ENCODE data around the gene ARID3A. TPM values are rescaled to one million over a fixed set of nuclear protein-coding genes. Genes with fewer than 3 reads are reported as not detected.

ARID3A gene
- total and polyA plus RNA-seq, 7 donors, result 1.4 to 11.6 (median 3.7) TPM

GRCh38 chr19:999379-999719 lies 73.5 kb downstream of the ARID3A start:
- Histone ChIP-seq H3K4me3 (no peak overlapping the region), H3K36me3 (peaks cover 0 to 4% (median under 1%) of the 10 kb centered on the region in 4 donors), H3K9me3 (no peaks in the 10 kb centered on the region), H3K27me3 (peaks cover 40 to 93% (median 74%) of the 10 kb centered on the region in 3 donors), H3K27ac (no peak overlapping the region), H3K4me1 (peaks cover 0 to 33% (median 25%) of the 10 kb centered on the region in 4 donors)
- TF ChIP-seq POLR2AphosphoS5 (IDR thresholded peaks at IDR 0.05) (no peak), EP300 (IDR thresholded peaks at IDR 0.05) (no peak), CTCF (IDR thresholded peaks at IDR 0.05) (no peak), POLR2A (IDR thresholded peaks at IDR 0.05) (no peak)
- intact Hi-C loops (cut with DNase I), result no loop called here
- WGBS, 2 donors, result 45 to 65% methylated on average over 3 of the region's 3 CpGs
- no peak for DNase-seq

GRCh38 chr19:1000095-1000494 lies 74.3 kb downstream of the ARID3A start, which contains the start of gene GRIN3B:
Gene GRIN3B (plus strand): TSS chr19:1000419. CDS start chr19:1000438, 19 bp downstream.
- Histone ChIP-seq H3K36me3 (no peaks in the 10 kb centered on the region), H3K27me3 (peaks cover 40 to 85% (median 74%) of the 10 kb centered on the region in 3 donors), H3K4me3 (peak within 1 kb of the TSS in 2 of 4 donors; percentile 24 to 25), H3K27ac (no peak within 1 kb of the TSS), H3K4me1 (peaks cover 0 to 33% (median 25%) of the 10 kb centered on the region in 4 donors), H3K9me3 (no peaks in the 10 kb centered on the region)
- no peak for DNase-seq
- TF ChIP-seq POLR2AphosphoS5 (IDR thresholded peaks at IDR 0.05) (no peak), CTCF (IDR thresholded peaks at IDR 0.05) (peak in 2 of 4 experiments; percentile 24 to 26)
- intact Hi-C loops (cut with DNase I), result no loop called here
- WGBS, 2 donors, result 1% methylated on average over 43 of the region's 43 CpGs

GRCh38 chr19:1000591-1001537 lies 75.0 kb downstream of the ARID3A start:
- Histone ChIP-seq H3K27me3 (peaks cover 40 to 78% (median 70%) of the 10 kb centered on the region in 3 donors), H3K4me1 (peaks cover 0 to 29% (median 24%) of the 10 kb centered on the region in 4 donors), H3K9me3 (no peaks in the 10 kb centered on the region), H3K27ac (no peak overlapping the region), H3K36me3 (no peaks in the 10 kb centered on the region), H3K4me3 (peak overlapping the region in 1 of 4 donors; percentile 10)
- no peak for DNase-seq
- WGBS, 2 donors, result 4 to 6% methylated on average over 73 of the region's 73 CpGs
- intact Hi-C loops (cut with DNase I), result no loop called here
- TF ChIP-seq POLR2A (IDR thresholded peaks at IDR 0.05), result no peak

GRCh38 chr19:1001538-1002166 lies 75.8 kb downstream of the ARID3A start:
- Histone ChIP-seq H3K36me3 (no peaks in the 10 kb centered on the region), H3K9me3 (no peaks in the 10 kb centered on the region), H3K4me1 (peaks cover 0 to 21% (median 16%) of the 10 kb centered on the region in 4 donors), H3K27ac (no peak overlapping the region), H3K4me3 (no peak overlapping the region), H3K27me3 (peaks cover 32 to 70% (median 63%) of the 10 kb centered on the region in 3 donors)
- WGBS, 2 donors, result 4 to 10% methylated on average over 20 of the region's 20 CpGs
- no peak for DNase-seq
- intact Hi-C loops (cut with DNase I), result no loop called here
- TF ChIP-seq CTCF (IDR thresholded peaks at IDR 0.05), result peak; percentile 76 to 94 (median 80)
- no peak for TF ChIP-seq POLR2AphosphoS5 (IDR thresholded peaks at IDR 0.05)
- TF ChIP-seq POLR2A (IDR thresholded peaks at IDR 0.05), result no peak
- TF ChIP-seq EP300 (IDR thresholded peaks at IDR 0.05), result no peak

GRCh38 chr19:1002600-1002999 lies 76.8 kb downstream of the ARID3A start:
- no peak overlapping the region for H3K27ac ChIP-seq
- no peaks in the 10 kb centered on the region for H3K9me3 ChIP-seq
- H3K4me3 ChIP-seq, result no peak overlapping the region
- WGBS, 2 donors, result 62 to 79% methylated on average over 4 of the region's 4 CpGs
- H3K4me1 ChIP-seq, result peaks cover 0 to 20% (median 16%) of the 10 kb centered on the region in 4 donors
- intact Hi-C loops (cut with DNase I), result no loop called here
- no peak for DNase-seq
- H3K36me3 ChIP-seq, result no peaks in the 10 kb centered on the region
- H3K27me3 ChIP-seq, result peaks cover 25 to 60% (median 53%) of the 10 kb centered on the region in 3 donors
- no peak for TF ChIP-seq POLR2A (IDR thresholded peaks at IDR 0.05)
- no peak for TF ChIP-seq POLR2AphosphoS5 (IDR thresholded peaks at IDR 0.05)
- no peak for TF ChIP-seq EP300 (IDR thresholded peaks at IDR 0.05)
- no peak for TF ChIP-seq CTCF (IDR thresholded peaks at IDR 0.05)

All from sigmoid colon (tissue), 7 donors.